ENCODE measurements around the gene MTERF4.

The MTERF4 gene

DNA sequence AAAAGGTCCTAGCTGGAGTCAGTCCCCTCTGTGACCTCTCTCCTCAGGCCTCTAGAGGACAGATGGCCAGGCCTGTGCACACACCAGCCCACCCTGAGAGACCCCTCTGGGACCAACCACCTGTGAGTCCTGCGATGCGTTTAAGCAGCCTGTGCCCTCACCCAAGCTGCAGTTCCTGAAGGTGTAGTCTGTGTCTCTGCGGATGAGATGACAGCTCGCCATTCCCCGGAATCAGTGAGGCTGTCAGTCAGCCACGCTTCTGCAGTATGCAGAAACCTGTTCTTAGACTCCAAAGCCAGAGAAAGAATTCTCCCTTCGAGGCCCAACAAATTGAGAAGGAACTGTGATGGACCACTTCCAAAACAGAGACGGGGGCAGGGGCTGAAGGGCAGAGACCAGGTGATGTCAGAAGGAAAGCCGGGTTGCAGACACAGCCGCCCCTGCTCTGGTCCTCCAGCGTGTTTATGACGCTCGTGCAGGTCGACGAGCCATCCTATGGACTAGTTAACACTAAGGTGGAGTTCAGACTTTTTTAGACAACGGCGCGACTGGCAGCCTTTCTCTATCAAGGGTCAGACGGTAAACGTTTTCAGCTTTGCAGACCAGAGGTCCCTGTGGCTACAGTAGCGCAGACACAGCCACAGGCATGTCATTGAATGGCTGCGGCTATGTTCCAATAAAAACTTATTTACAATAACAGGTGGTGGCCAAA, 10.2 kb downstream of the MTERF4 start:
- Histone ChIP-seq H3K4me3 (no peak overlapping the region), H3K27ac (no peak overlapping the region), H4K20me1 (peaks cover 68% of the 10 kb centered on the region), H3K4me1 (peaks cover 42% of the 10 kb centered on the region), H3K36me3 (peaks cover 100% of the 10 kb centered on the region), H3K27me3 (no peaks in the 10 kb centered on the region), H3K9ac (no peak overlapping the region), H3K4me2 (no peak overlapping the region), H3K9me3 (no peaks in the 10 kb centered on the region)
- no peak for TF ChIP-seq Cebpa-rat (IDR thresholded peaks at IDR 0.05)

DNA sequence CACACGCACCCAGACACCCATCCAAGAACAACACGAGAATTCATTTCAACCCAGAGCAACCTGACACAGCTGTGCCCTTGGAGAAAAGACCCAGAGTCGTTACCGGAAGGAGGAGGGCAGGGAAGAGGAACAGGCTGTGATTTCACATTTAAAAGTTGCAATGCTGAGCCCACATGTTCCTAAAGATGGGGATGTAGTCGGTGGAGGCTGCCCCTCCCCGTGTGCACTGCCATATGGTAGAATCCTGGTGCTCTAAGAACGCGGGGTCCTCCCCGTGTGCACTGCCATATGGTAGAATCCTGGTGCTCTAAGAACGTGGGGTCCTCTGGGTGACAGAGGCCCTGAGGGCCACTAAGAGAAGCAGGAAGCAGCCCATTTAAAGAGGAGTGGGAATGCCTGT, 10.9 kb downstream of the MTERF4 start:
- no peaks in the 10 kb centered on the region for H3K9me3 ChIP-seq
- peaks cover 66% of the 10 kb centered on the region for H4K20me1 ChIP-seq
- no peak overlapping the region for H3K4me2 ChIP-seq
- H3K27ac ChIP-seq: no peak overlapping the region
- H3K4me1 ChIP-seq: peaks cover 48% of the 10 kb centered on the region
- no peak overlapping the region for H3K9ac ChIP-seq
- no peak overlapping the region for H3K4me3 ChIP-seq
- TF ChIP-seq Cebpa-rat (IDR thresholded peaks at IDR 0.05): no peak
- H3K27me3 ChIP-seq: no peaks in the 10 kb centered on the region
- H3K36me3 ChIP-seq: peaks cover 100% of the 10 kb centered on the region

DNA sequence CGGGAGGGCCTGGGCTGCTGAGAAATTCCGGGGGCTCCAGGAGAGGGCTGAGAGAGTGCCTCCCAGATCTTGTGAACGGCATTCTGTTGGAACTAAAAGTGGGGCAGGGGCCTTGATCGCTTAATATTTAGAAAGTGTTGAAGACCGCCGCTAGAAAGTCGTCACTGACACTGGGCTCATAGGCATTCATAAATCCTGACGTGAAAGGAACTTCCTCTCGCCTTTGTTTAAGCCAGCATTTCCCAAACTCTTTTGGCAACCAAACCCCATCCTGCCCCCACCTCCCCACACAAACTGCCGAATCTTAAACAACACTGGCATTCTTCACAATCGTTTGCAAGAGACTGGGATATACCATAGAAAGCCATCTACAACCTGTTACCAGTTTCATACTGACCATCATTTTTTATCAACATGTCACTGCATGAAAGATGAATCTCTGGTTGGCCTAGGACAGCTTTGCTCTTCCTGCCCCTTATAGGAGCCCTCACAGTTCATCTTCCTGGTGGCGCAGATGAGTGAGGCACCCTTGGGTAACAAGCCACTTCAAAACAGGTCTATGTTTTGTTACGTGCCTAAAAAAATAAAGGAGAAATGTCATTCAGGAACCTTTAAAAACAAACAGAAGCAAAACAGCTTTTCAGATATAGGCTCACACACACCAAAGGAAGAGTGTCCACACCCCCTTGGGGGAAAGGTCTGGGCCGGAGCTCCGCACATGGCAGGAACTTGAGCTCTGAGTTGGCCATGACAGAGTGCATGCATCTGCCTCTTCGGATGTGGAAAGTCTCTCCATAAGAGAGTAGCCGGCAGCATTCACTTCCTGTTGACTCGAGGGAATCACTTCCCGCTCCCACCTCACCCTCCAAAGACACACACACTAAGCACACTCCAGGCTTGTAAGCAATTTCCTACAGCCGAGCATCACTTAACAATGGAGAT, 13.0 kb downstream of the MTERF4 start:
- Histone ChIP-seq H3K9ac (no peak overlapping the region), H3K27me3 (no peaks in the 10 kb centered on the region), H3K4me3 (no peak overlapping the region), H3K4me2 (peak overlapping the region; percentile 73), H4K20me1 (peaks cover 55% of the 10 kb centered on the region), H3K4me1 (peaks cover 44% of the 10 kb centered on the region), H3K36me3 (peaks cover 81% of the 10 kb centered on the region), H3K27ac (peak overlapping the region; percentile 49; the same call in 1 of the 2 replicates), H3K9me3 (no peaks in the 10 kb centered on the region)
- TF ChIP-seq Cebpa-rat (IDR thresholded peaks at IDR 0.05): no peak

DNA sequence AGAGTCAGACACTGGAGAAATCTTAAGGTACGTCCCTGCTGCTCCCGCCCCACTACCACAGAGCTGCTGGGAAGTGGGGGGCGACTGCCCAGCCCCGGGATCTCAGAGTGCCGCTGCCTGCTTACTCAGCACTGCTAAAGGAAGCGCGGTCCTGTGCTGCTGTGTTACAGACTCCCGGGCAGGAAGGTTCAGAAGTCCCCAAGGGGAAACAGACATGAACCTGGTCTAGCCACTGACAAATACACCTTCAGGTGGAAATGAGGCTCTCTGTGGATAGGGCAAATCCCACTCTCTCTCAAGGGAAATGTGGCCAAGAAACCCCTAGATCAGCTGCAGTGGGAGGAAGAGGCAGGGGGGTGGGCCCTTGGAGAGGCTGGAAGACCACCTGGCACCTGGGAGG, 13.7 kb downstream of the MTERF4 start:
- Histone ChIP-seq H3K27me3 (no peaks in the 10 kb centered on the region), H3K4me2 (peak overlapping the region; percentile 73), H3K27ac (peak overlapping the region; percentile 49; the same call in 1 of the 2 replicates), H3K36me3 (peaks cover 76% of the 10 kb centered on the region), H4K20me1 (peaks cover 55% of the 10 kb centered on the region), H3K9ac (peak overlapping the region; percentile 61), H3K4me3 (no peak overlapping the region), H3K4me1 (peaks cover 44% of the 10 kb centered on the region), H3K9me3 (no peaks in the 10 kb centered on the region)
- no peak for TF ChIP-seq Cebpa-rat (IDR thresholded peaks at IDR 0.05)

DNA sequence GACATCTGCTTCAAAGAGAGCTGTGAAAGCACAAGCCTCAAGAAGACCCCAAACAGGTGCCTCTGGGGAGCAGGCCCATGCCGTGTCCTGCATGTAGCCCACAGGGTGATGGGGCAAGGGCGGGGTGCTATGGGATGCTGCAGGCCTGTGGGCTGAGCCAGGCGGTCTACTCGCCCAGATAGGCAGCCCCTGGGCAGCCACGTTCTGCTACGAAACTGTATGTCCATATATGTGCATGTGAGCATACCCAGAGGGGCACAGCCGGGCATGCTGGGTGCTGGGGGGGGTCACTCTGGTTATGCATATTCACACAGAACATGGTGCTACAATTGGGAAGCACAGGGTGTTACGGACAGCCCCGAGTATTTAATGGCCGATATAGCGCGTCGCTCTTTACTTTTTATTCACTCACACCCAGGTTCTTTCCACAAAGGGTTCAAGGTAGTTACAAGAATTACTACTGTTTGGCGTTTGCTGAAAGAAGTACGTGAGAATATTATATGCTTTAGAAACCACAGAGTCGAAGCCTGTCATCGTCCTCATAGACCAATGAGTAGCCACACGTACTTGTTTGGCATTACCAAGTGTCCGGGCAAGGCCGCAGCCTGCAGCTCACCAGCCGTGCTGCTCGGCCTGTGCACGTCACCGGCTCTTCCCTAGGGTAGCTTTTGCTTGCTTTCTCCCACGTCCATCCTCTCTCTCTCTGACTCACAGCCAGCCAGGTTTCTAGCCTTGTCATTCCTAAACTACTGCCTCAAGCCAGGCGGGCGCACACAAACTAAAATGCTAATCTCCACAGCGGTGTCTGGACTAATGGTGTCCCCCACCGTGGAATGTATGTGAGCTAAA, 14.4 kb downstream of the MTERF4 start:
- Histone ChIP-seq H3K9me3 (no peaks in the 10 kb centered on the region), H3K27ac (peak overlapping the region; percentile 49; the same call in 1 of the 2 replicates), H4K20me1 (peaks cover 53% of the 10 kb centered on the region), H3K36me3 (peaks cover 74% of the 10 kb centered on the region), H3K4me1 (peaks cover 44% of the 10 kb centered on the region), H3K27me3 (no peaks in the 10 kb centered on the region), H3K4me3 (no peak overlapping the region), H3K4me2 (peak overlapping the region; percentile 73), H3K9ac (peak overlapping the region; percentile 61)
- TF ChIP-seq Cebpa-rat (IDR thresholded peaks at IDR 0.05): no peak

DNA sequence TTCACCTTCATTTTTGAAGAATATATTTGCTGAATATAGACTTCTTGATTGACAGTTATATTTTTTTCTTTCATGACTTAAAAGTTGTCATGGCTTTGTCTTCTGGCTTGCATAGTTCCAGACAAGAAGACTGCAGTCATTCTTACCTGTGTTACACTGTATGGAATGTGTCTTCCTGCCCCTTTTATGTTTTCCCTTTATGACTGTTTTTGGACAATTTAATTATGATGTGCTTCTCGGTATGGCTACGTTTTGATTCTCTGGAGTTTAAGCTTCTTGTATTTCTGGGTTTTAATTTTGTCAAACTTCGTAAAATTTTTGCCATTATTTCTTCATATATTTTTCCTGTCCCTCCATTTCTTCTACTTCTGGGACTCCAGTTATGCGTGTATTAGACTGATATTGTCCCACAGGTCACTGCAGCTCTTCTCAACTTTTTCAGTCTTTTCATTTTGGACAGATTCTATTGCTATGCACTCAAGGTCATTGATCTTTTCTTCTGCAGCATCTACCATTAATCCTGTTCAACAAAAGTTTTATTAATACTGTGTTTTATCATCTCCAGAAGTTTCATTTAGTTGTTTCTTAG, 17.1 kb downstream of the MTERF4 start:
- no peak overlapping the region for H3K4me2 ChIP-seq
- H4K20me1 ChIP-seq: peaks cover 27% of the 10 kb centered on the region
- H3K27me3 ChIP-seq: no peaks in the 10 kb centered on the region
- H3K27ac ChIP-seq: no peak overlapping the region
- no peaks in the 10 kb centered on the region for H3K9me3 ChIP-seq
- no peak overlapping the region for H3K4me3 ChIP-seq
- no peak overlapping the region for H3K9ac ChIP-seq
- peaks cover 55% of the 10 kb centered on the region for H3K36me3 ChIP-seq
- TF ChIP-seq Cebpa-rat (IDR thresholded peaks at IDR 0.05): no peak
- H3K4me1 ChIP-seq: peaks cover 44% of the 10 kb centered on the region

DNA sequence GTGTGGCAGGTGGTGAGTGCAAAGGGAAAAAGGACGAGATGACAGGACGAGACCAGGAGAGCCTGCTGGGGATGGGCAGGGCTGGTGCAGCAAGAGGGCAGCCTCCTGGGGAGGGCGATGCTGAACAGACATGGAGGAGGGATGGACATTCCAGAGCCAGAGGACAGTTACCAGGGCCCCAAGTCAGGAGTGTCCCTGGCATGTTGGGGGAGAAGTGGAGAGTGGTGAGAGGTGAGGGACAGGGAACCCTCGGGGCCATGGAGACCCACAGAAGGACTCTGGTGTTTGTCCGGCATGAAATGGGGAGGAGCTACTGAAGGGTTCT, 19.0 kb downstream of the MTERF4 start:
- H4K20me1 ChIP-seq: peaks cover 8% of the 10 kb centered on the region
- TF ChIP-seq Cebpa-rat (IDR thresholded peaks at IDR 0.05): no peak
- H3K27ac ChIP-seq: no peak overlapping the region
- no peak overlapping the region for H3K4me2 ChIP-seq
- peaks cover 28% of the 10 kb centered on the region for H3K4me1 ChIP-seq
- H3K27me3 ChIP-seq: no peaks in the 10 kb centered on the region
- no peak overlapping the region for H3K9ac ChIP-seq
- no peak overlapping the region for H3K4me3 ChIP-seq
- peaks cover 36% of the 10 kb centered on the region for H3K36me3 ChIP-seq
- H3K9me3 ChIP-seq: no peaks in the 10 kb centered on the region

DNA sequence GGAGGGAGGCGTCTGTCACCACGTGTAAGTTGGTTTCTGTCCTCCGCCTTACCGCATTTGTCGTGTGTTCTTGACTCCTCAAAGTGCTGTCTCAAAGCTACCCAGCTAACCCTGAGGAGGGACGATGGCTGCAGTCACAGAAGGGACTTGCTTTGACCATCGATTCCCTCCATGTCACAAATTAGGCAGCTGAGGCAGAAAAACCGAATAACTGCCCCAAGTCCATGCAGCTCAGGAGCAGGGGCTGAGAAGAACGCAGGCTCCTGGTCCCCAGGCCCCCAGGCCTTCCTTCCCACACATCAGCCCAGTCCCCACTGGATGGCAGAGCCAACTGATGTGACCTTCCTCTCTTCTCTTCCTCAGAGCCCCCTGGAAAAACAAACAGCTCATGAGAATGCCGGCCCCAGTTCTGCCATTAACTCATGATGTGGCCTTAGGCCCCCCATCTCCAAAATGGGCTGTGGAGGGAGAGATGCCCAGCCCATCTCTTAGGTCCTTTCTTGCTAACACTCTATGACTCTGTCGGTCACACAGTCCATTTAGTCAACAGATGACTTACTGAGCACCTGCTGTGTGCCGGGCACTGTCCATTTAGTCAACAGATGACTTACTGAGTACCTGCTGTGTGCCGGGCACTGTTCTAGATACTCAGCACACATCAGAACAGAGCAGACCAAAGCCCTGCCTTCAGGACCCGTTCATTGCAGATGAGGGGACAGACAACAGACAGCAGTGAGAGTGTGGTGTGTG, 19.6 kb downstream of the MTERF4 start:
- H3K27me3 ChIP-seq: no peaks in the 10 kb centered on the region
- peaks cover 25% of the 10 kb centered on the region for H3K4me1 ChIP-seq
- no peak overlapping the region for H3K4me3 ChIP-seq
- peaks cover 3% of the 10 kb centered on the region for H4K20me1 ChIP-seq
- H3K4me2 ChIP-seq: no peak overlapping the region
- no peaks in the 10 kb centered on the region for H3K9me3 ChIP-seq
- no peak overlapping the region for H3K27ac ChIP-seq
- TF ChIP-seq Cebpa-rat (IDR thresholded peaks at IDR 0.05): no peak
- H3K9ac ChIP-seq: no peak overlapping the region
- peaks cover 30% of the 10 kb centered on the region for H3K36me3 ChIP-seq

Data from BLaER1 (cell line).